Choroid plexus epithelial cell (primary cell): ENCODE data around the gene SORBS1.

Source experiments
- DNase-seq: peaks from one replicate; pipeline ENCODE4 v3.0.0-alpha.2; 2010; ENCODE audit warnings: low read depth
- H3K4me3 ChIP-seq: 2 replicates; pipeline ENCODE4 v1.5.1; 2011; ENCODE audit warnings: low read depth, mild to moderate bottlenecking, control low read depth, low read length, moderate library complexity
- TF ChIP-seq, protein P1 (sequence below): conservative IDR thresholded peaks from 2 replicates; pipeline ENCODE4 v1.5.1; 2011; ENCODE audit warnings: low read depth, mild to moderate bottlenecking, control low read depth, inconsistent platforms, low read length, moderate library complexity

SORBS1 gene

GRCh38 chr10:95461611-95462010, 99.6 kb downstream of the SORBS1 start:
- DNase-seq, result no peak
- TF ChIP-seq, protein P1, sequence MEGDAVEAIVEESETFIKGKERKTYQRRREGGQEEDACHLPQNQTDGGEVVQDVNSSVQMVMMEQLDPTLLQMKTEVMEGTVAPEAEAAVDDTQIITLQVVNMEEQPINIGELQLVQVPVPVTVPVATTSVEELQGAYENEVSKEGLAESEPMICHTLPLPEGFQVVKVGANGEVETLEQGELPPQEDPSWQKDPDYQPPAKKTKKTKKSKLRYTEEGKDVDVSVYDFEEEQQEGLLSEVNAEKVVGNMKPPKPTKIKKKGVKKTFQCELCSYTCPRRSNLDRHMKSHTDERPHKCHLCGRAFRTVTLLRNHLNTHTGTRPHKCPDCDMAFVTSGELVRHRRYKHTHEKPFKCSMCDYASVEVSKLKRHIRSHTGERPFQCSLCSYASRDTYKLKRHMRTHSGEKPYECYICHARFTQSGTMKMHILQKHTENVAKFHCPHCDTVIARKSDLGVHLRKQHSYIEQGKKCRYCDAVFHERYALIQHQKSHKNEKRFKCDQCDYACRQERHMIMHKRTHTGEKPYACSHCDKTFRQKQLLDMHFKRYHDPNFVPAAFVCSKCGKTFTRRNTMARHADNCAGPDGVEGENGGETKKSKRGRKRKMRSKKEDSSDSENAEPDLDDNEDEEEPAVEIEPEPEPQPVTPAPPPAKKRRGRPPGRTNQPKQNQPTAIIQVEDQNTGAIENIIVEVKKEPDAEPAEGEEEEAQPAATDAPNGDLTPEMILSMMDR, result no peak
- H3K4me3 ChIP-seq, result no peak overlapping the region

DNA sequence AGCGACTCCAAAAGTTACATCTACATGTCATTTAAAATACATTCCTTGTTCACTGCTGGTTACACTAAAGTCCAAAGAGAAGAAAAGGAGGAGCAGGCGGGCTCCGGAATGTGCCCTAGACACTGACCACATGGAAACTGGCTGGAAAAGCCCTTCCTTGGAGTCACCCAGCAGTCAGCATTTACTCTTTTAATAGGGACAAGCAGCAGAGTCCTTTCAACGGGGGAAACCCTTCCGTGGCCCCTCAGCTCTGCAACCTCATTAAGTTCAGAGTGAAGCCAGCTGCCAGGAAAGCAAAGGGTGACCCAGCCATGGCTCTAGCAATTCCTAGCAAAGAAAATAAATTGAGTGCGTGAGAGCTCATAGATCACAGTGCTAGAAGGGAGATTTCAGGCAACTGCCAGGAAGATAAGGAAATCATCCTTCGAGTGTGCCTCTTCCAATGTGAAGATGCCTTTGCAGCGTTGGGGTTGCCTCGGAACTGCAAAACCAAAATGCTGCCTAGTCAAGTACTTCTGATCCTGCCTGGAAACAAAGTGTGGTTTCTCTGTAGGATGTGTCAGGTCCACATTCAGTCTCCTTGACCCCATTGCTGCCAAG, 101.6 kb downstream of the SORBS1 start:
- H3K4me3 ChIP-seq, result no peak overlapping the region
- TF ChIP-seq, protein P1, result no peak
- DNase-seq, result no peak

- DNase-seq, result no peak
- TF ChIP-seq, protein P1, result no peak
- no peak overlapping the region for H3K4me3 ChIP-seq
Measured at GRCh38 chr10:95458871-95459270, 102.3 kb downstream of the SORBS1 start.

- H3K4me3 ChIP-seq, result no peak overlapping the region
- TF ChIP-seq, protein P1, result no peak
- DNase-seq, result no peak
Measured at GRCh38 chr10:95458014-95458413, 103.2 kb downstream of the SORBS1 start.

DNA sequence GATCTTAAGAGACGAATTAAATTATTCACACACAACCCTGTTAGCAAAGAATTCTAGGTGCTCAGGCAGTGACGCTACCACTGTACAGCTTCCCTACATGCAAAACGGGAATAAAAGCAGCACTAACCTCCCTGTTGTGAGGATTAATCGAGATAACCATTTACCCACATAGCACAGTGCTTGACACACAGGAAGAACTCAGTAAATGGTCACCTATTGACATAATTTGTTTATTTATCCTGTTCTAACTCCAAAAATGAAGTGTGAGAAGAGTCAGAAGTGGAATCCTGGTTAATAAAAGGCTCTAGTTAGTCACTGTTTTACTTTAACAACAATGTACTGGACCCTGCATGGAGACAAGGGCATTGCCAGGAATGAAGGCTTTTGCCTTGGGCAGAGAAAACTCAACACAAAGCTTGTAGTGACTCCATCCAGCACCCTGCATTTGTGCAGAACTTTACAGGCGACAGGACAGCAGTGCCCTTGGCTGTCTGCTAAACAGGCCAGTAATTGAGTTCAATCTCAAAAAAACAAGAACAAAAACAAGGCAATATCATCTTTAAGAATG, 103.8 kb downstream of the SORBS1 start:
- TF ChIP-seq, protein P1, result no peak
- DNase-seq, result no peak
- no peak overlapping the region for H3K4me3 ChIP-seq

- TF ChIP-seq, protein P1, result peak; percentile 9
- DNase-seq, result no peak
- H3K4me3 ChIP-seq, result no peak overlapping the region
Measured at GRCh38 chr10:95456516-95456915, 104.7 kb downstream of the SORBS1 start.

DNA sequence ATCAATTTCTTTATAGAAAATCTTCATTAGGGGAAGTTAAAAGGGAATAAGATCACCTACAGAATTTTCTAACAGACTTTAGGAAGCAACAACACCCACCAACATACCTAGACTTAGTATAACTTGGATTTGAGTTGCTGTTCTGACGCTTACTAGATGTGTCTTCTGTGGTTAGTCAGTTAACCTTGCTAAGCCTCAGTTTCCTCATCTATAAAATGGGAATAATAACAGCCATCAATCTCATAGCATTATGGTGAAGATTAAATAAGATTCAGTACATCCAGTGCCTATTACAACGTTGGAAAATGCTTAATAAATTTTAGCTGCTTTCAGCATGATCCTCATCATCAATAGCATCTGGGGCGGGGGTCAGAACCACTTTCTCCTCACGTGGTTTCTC, 106.2 kb downstream of the SORBS1 start:
- no peak overlapping the region for H3K4me3 ChIP-seq
- no peak for DNase-seq
- TF ChIP-seq, protein P1, result no peak
